GM21786 (cell line): ENCODE measurements around the gene ELAVL2.

Experiments
- ATAC-seq: cut with Tn5 transposase; IDR thresholded peaks from one replicate; pipeline ENCODE4 v1.9.1; 2021; ENCODE audit not compliant: unreplicated experiment

The ELAVL2 gene

GRCh38 chr9:23665051-23665450 lies 161.0 kb downstream of the ELAVL2 start:
- ATAC-seq = no peak

- ATAC-seq = no peak
Observed at GRCh38 chr9:23663946-23664345, 162.1 kb downstream of the ELAVL2 start.

GRCh38 chr9:23663536-23663935 lies 162.5 kb downstream of the ELAVL2 start:
- no peak for ATAC-seq

- no peak for ATAC-seq
Observed at GRCh38 chr9:23663125-23663524, 162.9 kb downstream of the ELAVL2 start.

GRCh38 chr9:23662320-23662719 lies 163.7 kb downstream of the ELAVL2 start:
- ATAC-seq = no peak

- no peak for ATAC-seq
Observed at GRCh38 chr9:23659346-23660006, 166.6 kb downstream of the ELAVL2 start.

- no peak for ATAC-seq
Observed at GRCh38 chr9:23658376-23659258, 167.4 kb downstream of the ELAVL2 start.

GRCh38 chr9:23651051-23651450 lies 175.0 kb downstream of the ELAVL2 start:
- ATAC-seq = no peak

- ATAC-seq = no peak
Observed at GRCh38 chr9:23648651-23649050, 177.4 kb downstream of the ELAVL2 start.

GRCh38 chr9:23644896-23645295 lies 181.1 kb downstream of the ELAVL2 start:
- ATAC-seq = no peak

GRCh38 chr9:23644326-23644725 lies 181.7 kb downstream of the ELAVL2 start:
- no peak for ATAC-seq

GRCh38 chr9:23643656-23644258 lies 182.3 kb downstream of the ELAVL2 start:
- ATAC-seq = no peak
